Panc1 (cell line): Measurements from ENCODE around the gene NTNG2.

Source experiments
- SIN3A ChIP-seq: IDR thresholded peaks from 2 replicates; pipeline ENCODE4 v1.6.1; 2012; ENCODE audit warnings: low read depth, mild to moderate bottlenecking, low read length, moderate library complexity, borderline replicate concordance; ENCODE audit not compliant: insufficient read depth
- TF ChIP-seq, protein P1 (sequence below): fragments of 450-650 bp; IDR thresholded peaks from 2 replicates; pipeline ENCODE4 v1.5.1; 2017; ENCODE audit warnings: mild to moderate bottlenecking

DNA sequence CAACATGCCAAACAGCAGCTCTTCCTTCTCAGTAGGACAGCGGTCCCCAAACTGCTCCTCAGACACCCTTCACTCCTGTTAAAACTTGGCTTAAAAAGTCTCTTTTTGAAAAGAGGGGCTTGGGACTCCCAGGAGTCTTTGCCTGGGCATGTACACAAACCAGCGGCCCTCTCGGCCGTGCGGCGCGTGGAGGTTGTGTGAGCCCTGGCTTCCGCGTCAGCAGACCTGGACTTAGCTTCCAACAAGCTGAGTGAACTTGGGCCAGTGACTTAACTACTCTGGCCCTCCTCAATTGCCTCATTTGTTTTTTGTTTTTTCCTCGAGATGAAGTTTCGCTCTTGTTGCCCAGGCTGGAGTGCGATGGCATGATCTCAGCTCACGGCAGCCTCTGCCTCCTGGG lies 15.3 kb upstream of the NTNG2 start:
- TF ChIP-seq, protein P1, sequence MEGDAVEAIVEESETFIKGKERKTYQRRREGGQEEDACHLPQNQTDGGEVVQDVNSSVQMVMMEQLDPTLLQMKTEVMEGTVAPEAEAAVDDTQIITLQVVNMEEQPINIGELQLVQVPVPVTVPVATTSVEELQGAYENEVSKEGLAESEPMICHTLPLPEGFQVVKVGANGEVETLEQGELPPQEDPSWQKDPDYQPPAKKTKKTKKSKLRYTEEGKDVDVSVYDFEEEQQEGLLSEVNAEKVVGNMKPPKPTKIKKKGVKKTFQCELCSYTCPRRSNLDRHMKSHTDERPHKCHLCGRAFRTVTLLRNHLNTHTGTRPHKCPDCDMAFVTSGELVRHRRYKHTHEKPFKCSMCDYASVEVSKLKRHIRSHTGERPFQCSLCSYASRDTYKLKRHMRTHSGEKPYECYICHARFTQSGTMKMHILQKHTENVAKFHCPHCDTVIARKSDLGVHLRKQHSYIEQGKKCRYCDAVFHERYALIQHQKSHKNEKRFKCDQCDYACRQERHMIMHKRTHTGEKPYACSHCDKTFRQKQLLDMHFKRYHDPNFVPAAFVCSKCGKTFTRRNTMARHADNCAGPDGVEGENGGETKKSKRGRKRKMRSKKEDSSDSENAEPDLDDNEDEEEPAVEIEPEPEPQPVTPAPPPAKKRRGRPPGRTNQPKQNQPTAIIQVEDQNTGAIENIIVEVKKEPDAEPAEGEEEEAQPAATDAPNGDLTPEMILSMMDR: no peak
- no peak for TF ChIP-seq SIN3A
